ENCODE data around the gene C1RL.

GRCh38 chr12:7092229-7092985 lies 16.6 kb downstream of the C1RL start, which contains the start of gene C1R:
- peak; percentile 93 for TF ChIP-seq CTCF (IDR thresholded peaks at IDR 0.05; ENCODE audit: borderline replicate concordance, extremely low read depth, low read length, poor library complexity, severe bottlenecking)
- TF ChIP-seq EZH2 (IDR thresholded peaks at IDR 0.05; ENCODE audit: borderline replicate concordance, low read depth, low read length, severe bottlenecking), result no peak

Data from DND-41 (cell line).